ENCODE measurements around the gene NDUFAB1.
A peak's percentile ranks its signal among the peaks of the same experiment; 100 is the strongest.
"Not testable (repeated sequence)": the region's sequence is repeated elsewhere in the genome, so short reads cannot be mapped to it uniquely, and the experiment has no call there.

The NDUFAB1 gene

DNA sequence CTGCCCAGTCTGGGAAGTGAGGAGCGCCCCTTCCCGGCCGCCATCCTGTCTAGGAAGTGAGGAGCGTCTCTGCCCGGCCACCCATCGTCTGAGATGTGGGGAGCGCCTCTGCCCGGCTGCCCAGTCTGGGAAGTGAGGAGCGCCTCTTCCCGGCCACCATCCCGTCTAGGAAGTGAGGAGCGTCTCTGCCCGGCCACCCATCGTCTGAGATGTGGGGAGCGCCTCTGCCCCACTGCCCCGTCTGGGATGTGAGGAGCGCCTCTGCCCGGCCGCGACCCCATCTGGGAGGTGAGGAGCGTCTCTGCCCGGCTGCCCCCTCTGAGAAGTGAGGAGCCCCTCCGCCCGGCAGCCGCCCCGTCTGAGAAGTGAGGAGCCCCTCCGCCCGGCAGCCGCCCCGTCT is 12.8 kb downstream of the NDUFAB1 start:
- not testable (repeated sequence) for DNase-seq

DNA sequence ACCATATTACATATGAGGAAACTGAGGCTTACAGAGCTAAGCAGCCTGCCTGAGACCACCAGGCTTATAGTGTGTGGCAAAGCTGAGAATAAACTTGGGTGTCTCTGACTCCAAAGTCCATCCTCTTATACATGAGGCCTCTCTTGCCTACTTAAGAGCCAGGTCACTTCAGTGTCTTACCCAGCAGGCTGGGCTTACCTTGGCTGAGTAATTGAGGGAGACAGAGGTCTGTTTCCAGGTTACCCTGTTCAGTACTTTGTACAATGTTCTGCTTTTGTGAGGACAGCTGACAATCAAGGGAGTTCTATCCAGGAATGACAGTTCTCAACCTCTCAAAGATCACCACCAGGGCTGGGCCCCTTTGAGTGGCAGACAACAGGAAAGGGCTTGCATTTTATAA is 14.4 kb downstream of the NDUFAB1 start:
- no peak for DNase-seq

DNA sequence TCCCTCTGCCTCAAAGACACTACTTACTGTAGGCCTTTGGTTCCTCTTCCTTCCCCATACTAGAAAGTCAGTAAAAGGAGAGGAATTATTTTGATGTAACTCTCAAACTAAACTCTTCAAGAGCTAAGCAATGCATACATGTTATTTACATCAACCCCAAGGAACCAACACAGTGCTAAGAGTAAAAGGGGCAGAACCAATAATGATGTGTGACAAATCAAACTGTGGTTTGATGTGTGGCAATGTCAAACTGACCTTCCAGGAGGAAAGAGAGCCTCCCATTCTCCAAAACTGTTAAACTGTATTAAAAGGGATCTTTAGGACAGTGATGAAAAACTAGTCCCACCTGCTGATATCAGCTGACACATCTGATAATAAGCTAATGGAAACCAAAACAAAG is 15.7 kb downstream of the NDUFAB1 start:
- DNase-seq: no peak

DNA sequence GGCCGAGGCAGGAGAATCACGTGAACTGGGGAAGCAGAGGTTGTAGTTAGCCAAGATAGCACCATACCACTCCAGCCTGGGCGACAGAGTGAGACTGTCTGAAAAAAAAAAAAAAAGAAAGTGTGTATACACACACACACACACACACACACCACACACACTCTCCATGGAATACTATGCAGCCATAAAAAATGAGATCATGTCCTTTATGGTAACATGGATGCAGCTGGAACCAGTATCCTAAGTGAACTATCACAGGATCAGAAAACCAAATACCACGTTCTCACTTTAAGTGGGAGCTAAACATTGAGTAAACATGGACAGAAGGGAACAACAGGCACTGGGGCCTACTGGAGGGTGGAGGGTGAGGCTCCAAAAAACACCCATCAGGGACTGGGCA is 16.7 kb downstream of the NDUFAB1 start:
- no peak for DNase-seq

DNA sequence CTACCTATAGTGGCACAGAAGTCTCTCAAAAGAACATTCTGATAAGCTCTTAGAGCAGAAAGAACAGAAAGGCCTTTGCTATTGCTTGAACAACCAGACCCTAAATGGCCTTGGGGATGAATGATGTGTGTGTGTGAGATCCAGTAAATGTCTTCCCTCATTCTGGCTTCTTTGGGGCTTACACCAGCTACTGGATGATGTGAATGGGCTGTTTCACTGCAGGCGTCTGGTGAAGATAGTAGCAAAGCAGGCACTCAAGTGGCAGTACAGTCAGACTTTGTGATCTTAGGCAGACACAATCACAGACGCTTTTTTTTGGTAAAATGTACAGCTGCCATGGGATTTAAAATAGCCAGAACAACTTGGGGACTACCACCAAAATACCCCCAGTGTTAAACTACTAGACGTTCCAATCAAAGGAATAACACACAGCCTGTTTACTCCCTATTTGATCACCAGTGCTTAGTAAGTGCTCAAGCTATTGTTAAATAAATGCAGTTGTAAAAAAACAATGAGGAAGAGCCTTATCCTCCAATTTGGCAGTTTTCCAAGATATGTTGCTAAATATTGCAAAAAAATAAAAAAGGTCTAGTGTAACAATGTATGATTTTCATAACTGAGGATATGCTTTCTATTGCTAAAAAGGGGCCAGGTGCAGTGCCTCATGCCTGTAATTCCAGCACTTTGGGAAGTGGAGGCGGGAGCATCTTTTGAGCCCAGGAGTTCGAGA is 17.9 kb downstream of the NDUFAB1 start:
- DNase-seq: no peak

DNA sequence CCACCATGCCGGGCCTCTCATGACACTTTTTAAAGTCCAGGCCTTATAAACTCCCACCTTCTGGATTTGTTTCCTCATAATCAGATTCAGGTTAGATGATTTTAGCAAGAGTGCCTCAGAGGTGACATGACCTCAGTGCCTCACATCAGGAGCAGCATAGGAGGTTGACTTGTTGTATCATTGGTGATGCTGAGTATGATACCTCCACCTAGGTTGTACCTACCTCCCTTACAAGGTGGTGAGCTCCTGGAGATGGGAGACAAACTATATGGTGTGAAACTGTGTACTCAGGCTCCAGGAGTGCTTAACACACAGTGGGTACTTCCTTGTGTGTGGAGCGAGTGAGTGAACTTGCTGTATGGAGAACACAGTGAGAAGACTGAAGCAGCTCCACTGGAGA is 18.6 kb downstream of the NDUFAB1 start:
- DNase-seq: no peak

DNA sequence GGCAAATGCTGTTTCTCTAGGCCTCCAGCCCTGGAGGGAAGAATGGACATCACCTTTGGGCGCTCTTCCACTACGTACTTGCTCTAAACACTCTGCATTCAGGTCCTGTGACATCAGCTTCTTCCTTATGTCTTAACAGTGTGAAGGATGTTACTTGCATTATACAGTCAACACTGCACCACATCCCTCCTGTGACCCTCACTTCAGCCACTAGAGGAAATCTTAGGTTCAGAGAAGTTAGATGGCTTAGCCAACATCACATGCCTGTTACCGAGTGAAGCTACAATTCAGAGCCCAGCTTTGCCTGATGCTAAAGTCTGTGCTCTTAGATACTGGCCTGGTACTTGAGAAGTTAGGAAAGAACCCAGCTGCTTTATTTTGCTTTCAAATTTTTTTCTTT is 20.3 kb downstream of the NDUFAB1 start:
- no peak for DNase-seq

DNA sequence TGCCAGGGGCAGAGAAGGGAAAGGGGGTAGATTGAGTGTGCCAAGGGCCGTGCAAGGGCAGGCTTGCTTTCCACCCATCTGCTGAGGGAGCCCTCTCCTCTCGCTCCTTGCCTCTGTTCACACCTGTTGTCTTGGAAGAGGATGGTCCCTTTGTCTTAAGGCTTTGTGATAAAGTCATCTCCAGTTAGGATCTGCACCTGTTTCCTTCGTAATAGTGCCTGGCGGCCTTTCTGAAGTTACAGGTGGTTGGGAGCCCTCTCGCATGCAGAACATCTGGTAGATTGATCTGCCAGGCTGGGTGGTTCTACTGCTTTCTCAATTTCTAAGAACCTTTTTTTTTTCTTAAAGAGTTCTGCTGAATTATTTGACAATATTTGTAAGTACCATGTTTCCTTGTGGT is 22.3 kb downstream of the NDUFAB1 start:
- no peak for DNase-seq

DNA sequence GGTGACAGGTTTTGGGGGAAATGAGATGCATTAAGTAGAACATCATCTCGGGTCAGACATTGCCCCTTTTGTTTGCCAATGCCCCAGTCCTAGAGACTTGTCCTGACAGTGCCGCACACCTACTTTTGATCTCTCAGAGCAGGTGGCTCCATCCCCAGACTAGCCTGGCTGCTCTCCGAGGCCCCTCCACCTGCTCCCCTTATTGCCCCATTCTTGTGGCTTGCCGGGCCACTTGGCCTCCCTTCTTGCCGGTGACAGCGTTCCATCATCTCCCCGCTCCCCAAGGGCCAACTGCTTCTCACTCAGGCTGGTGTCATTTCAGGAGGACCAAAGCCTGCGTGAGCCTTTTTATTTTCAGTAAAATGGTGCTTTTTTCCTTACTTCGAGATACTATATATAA is 23.7 kb downstream of the NDUFAB1 start:
- DNase-seq: no peak

DNA sequence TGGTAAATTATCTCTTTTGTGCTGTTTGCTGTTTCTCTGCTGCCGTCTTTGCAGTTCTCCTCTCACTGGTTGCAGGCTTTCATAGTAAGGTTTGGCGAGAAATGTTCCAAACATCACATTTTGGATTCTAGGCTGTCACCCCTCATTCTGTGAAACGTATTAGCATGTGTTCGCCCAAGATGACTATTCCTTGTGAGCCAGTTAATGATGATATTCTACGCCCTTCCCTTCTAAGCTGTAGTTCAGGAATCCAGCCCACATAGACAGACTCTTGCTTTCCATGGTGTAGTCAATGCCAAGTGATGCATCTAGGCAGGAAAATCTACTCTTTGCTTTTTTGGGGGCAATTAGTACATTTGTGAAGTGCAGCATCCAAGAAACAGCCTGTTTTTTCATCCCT is 24.2 kb downstream of the NDUFAB1 start:
- DNase-seq: no peak

DNA sequence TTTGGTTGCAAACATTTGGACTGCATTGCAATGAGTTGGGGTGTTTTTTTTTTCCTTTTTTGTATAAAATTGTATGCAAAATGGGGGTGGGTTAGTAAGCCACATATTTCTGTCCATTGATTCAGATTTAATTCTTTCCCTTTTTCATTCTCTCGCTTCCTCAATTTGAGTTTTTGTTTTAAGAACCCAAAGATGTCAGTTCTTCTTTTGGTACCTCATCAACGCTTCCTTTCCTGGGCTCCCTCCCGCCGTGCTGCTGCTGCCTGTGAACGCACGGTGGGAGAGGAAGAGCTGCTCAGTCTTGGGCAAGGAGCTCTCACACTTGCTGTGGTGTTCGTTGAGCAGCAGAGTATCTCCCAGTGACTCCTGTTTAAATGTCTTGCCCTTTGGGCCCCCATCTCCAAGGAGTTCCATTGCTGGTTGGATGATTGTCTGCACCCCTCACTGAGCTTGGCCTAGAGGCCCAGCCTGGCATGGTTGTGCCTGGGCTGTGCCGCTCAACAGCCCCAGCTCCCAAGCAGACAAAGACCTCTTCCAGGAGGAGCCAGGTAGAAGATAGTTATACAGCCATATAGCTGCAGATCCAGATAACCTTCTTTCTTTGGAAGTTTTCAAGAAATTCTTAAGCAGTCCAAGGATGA is 25.0 kb downstream of the NDUFAB1 start:
- DNase-seq: no peak

DNA sequence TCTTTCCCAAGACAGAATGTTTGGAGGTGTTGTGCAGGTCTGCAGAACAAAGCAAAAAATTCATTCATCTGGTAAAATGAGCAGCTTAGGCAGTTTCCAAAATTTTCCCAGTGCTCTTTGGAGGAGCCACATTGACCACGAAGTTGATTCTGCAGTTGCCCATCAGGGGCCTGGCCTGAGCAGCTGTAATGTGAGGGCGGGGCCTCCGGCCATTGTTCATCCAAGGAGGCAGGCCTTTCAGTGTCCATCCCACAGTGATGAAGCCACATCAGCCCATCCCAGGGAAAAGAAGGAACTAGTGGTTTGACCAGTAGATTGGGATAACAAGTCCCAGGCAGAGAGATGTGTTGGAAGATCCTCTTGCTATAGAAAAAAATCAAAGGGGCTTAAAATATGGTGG is 28.5 kb downstream of the NDUFAB1 start:
- DNase-seq: no peak

DNA sequence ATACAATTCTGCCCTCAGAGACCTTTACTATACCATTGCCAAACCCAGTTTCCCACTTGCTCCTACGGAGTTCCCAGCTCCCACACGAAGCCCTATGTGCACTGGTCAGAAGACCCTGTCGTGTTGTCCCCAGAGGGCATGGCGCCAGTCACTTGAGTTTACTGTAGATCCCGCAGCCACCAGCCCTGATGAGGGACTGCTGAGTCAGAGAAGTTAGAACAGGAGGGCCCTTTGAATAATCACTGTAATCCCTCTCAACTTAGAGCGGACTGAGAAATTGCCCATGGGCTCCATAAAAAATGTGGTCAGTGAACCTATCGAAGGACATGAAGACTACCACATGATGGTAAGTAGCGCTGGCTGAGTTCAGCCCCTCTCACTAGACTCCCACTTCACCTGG is 29.4 kb downstream of the NDUFAB1 start:
- no peak for DNase-seq

DNA sequence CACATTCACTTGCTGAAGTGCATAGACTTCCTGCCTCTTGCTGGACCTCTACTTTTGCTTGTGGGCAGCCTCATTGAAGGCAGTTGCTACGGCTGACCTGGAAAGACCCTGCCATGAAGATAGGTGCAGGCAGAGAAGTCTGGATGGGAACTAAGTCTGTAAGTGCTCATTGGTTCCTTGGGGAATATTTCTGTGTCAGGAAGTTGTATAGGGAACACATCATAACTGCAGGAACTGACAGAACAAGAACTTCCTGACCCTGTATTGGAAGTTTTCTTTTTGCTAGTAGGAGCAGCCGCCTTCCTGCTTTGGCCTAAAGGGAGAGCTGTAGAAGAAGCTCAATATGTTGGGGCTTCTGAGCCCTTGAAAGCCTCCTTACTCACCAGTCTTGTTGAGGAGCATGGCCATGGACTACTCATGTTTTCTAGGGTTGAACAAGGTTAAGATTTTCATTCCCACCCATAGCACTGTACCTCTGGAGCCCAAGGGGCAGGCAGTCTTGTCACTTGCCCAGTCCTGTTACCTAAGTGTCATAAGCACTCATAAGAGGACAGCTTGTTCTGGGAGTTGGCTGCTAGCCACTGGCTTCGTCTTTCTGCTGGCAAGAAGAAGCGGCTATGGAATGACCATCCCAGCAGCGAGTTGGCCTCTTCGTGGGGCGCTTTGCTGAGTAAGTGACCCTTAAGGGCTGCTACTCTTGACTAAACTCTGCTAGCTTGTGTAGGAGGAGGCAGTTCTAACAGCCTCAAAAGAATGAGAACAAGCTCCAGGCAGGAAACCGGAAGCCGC is 31.3 kb downstream of the NDUFAB1 start:
- no peak for DNase-seq

DNA sequence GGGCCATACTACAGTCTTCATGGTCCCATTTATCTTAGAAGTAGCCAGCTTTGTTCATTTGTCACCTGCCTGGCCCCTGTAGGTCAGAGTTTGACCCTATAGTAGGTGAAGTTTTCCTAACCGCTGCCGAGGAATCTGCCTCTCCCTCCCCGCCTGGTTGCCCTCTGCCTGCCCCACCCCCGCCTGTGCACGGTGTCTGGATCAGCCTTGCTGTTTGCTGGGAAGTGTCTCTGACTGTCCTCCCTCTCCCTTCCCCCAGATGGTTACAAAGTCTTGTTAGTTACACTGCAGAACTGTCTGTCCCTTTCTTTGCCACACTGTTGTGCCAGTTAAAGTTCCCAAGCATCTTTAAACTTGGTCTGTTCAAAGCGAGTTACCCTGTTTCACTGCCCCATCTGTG is 32.9 kb downstream of the NDUFAB1 start:
- no peak for DNase-seq

DNA sequence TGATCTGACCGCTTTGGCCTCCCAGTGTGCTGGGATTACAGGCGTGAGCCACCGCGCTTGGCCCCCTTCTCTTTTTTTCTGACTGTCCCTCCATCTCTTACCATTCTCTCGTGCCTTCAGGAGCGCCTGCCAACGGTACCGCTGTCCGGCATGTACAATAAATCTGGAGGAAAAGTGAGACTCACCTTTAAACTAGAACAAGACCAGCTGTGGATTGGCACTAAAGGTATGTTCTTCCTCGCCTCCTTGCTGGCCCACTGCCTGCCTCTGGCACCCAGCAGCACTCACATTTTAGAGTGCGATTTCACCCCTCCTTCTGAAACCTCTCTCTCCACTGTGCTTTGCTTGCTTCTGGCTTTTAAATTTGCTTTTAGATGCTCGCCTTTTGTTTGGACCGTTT is 33.6 kb downstream of the NDUFAB1 start:
- no peak for DNase-seq

DNA sequence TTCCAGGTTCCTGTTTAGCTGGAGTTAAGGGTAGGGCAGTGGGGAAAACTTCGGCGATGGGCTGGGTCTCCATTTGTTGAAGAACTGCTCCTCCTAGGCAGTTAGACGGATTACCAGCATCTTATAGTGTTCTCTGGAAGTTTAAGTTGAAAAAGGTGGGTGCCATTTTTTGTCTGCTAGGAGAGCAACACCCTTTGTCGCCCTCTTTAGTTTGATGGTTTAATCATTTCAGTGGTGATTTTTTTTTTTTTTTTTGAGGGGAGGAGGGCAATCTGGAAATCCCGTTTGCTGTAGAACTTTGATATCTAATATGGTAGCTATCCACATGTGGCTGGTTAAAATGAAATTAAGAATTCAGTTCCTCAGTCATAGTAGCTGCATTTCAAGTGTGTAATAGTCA is 34.5 kb downstream of the NDUFAB1 start:
- no peak for DNase-seq

DNA sequence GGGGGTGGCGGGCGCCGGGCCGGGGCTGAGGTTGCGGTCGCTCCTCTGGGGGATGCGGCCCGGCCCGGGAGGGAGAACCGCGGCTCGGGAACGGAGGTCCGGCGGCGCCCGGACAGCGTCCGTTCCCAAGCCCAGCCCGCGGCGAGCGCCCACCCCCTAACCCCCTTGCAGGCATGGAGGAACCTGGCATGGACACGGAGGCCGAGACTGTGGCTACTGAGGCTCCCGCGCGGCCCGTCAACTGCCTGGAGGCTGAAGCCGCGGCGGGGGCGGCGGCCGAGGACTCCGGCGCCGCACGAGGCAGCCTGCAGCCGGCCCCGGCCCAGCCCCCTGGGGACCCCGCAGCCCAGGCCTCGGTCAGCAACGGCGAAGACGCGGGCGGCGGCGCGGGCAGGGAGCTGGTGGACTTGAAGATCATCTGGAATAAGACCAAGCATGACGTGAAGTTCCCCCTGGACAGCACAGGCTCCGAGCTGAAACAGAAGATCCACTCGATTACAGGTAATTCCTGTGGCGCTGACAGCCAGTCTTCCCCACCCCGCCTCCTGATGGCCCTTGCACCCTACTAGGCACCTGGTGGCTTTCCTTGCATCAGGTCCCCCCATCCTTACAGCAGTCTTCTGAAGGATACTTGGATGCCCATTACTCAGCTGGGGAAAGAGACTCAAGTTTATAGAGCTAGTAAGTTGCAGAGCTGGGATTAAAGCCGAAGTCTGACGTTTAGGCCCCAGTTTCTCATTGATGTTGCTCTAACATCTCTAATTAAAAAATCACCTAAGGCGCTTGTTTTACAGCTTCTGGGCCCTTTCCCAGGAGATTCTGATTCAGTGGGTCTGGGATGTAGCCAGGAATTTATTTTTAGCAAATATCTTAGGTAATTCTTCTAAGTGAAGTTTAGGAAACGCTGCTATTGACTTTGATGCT is 38.1 kb downstream of the NDUFAB1 start:
- DNase-seq: no peak

DNA sequence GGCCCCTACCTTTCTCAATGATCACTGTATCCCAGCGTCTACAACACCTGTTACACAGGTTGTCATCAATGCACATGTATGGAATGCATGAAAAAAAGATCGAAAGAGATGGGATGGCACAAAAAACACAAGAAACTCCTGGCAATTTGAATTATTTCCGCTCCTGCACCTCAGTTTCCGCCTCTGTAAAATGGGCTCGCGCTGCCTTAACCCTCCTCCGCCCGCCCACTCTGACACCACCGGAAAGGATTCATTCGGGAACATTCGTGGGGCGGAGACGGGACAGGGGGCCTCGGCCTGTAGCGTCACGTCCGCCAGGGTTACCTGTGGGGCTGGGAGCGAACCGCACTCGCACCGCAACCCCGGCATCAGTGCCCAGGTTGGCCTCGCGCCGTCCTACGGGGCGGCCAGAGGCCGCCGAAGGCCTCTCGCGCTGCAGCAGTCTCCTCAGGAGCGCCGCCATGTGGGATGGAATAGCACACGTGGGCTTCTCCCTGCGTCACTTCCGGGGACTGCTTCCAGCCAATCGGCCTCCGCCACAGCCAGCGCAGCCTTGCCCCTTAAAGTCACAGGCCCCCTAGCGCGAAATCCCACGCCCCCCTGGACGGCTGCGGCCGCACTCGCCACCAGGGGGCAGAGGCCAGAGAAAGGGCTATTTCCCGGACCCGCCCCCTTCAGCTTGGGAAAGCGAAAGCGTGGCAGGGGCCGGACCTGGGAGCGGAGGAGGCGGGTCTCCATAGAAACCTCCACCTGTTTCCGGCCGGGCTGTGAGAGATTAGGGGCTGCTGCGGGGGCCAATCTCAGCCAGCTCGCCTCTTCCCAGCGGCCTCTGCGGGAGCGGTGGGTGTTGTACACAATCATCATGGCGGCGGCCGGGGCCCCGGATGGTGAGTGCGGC is 39.0 kb downstream of the NDUFAB1 start, which contains the start of the genes EARS2 and UBFD1:
Gene EARS2 (minus strand): TSS at position 470 of the 898 bp plus-strand sequence. CDS start 7 bp downstream, at position 463.
Gene UBFD1 (plus strand): TSS at position 847 of the 898 bp plus-strand sequence. CDS start 16 bp downstream, at position 863.
- peak; percentile 99 for DNase-seq

DNA sequence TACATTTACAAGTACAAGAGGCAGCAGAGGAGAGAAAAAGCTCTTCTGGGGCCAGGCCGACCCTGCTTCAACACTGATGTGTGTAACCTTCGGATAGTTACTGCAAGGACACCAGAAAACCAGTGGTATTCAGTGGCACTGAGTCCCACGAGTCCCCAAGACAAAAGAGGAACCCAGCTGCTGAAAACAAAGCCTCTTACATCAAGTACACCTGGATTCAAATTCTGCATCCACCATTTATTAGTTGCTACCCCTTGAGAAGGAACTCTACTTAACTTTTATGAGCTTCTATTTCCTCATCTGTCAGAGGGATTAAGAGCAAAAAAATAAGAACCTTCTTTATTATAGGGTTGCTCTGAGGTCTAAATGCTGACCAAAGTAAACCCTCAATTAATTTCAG is 41.6 kb downstream of the NDUFAB1 start:
- no peak for DNase-seq

DNA sequence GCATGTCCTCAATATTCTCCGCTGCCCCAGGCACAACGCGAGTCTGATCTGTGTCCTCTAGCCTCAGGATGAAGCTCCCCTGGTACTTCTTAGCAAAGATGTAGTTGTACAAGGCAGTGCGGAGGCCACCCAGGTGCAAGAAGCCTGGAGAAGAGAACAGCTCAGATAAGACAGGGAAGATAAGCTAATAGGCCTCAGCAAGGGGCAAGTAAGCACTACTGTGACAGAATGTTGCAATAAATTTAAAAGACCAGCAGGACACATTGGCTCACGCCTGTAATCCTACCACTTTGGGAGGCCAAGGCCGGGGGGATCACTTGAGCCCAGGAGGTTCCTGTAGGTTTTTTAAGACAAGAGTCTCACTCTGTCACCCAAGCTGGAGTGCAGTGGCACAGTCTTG is 44.0 kb downstream of the NDUFAB1 start:
- no peak for DNase-seq

DNA sequence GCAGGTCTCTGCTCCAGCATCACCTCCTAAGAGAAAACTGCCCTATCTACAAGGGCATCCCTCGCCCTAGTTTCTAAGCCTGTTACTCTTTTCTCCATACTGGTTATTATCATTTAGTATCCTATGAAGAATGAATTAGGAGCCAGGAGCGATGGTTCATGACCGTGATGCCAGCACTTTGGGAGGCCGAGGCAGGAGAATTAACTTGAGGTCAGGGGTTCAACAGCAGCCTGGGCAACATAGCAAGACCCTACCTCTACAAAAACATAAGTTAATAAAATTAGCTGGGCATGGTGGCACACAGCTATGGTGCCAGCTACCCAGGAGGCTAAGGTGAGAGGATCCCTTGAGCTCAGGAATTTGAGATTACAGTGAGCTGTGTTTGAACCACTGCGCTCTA is 46.2 kb downstream of the NDUFAB1 start:
- DNase-seq: no peak
